ENCODE measurements around the gene ARHGEF33. TPM values are rescaled to one million over a fixed set of nuclear protein-coding genes. Genes with fewer than 3 reads are reported as not detected.

ARHGEF33 gene
- total RNA-seq, 1 donor from 2014 or later = 0.30 TPM

- no peak overlapping the region for H3K27ac Mint-ChIP-seq (ENCODE audit: unreplicated experiment)
- no peak for DNase-seq (ENCODE audit: low read depth)
- Histone ChIP-seq H3K36me3 (ENCODE audit: insufficient read depth, low read length) (no peaks in the 10 kb centered on the region), H3K9ac (ENCODE audit: low read length) (no peak overlapping the region), H3K4me3 (ENCODE audit: insufficient read depth, low read depth, low read length) (no peak overlapping the region), H3K27ac (ENCODE audit: low read depth, low read length) (no peak overlapping the region), H3K9me3 (ENCODE audit: insufficient read depth, low read depth, low read length) (no peaks in the 10 kb centered on the region), H4K20me1 (ENCODE audit: insufficient read depth, low read length) (no peaks in the 10 kb centered on the region), H3K4me2 (ENCODE audit: low read length) (no peak overlapping the region), H3K79me2 (ENCODE audit: insufficient read depth, low read length) (no peaks in the 10 kb centered on the region), H2AFZ (ENCODE audit: low read depth, low read length) (no peak overlapping the region), H3K27me3 (ENCODE audit: insufficient read depth, low read length) (no peaks in the 10 kb centered on the region), H3K4me1 (ENCODE audit: insufficient read depth, low read length) (no peaks in the 10 kb centered on the region)
- no peaks in the 10 kb centered on the region for H3K4me1 Mint-ChIP-seq (ENCODE audit: low read depth, unreplicated experiment)
- H3K36me3 Mint-ChIP-seq (ENCODE audit: low read depth, unreplicated experiment) = peaks cover 3% of the 10 kb centered on the region
- TF ChIP-seq EZH2 (IDR thresholded peaks at IDR 0.05; ENCODE audit: insufficient read depth, low read length) (no peak), CTCF (IDR thresholded peaks at IDR 0.05; ENCODE audit: insufficient read depth, low read depth, low read length) (no peak)
- no peak for FAIRE-seq
- H3K9me3 Mint-ChIP-seq (ENCODE audit: unreplicated experiment) = no peaks in the 10 kb centered on the region
- no peaks in the 10 kb centered on the region for H3K27me3 Mint-ChIP-seq (ENCODE audit: low read depth, unreplicated experiment)
- no peak overlapping the region for H3K4me3 Mint-ChIP-seq (ENCODE audit: unreplicated experiment)
Observed at GRCh38 chr2:38978296-38978903, 88.7 kb downstream of the ARHGEF33 start.

GRCh38 chr2:38978908-38979307 is 89.2 kb downstream of the ARHGEF33 start:
- H2AFZ ChIP-seq (ENCODE audit: low read depth, low read length) = no peak overlapping the region
- Mint-ChIP-seq H3K27ac (ENCODE audit: unreplicated experiment) (no peak overlapping the region), H3K27me3 (ENCODE audit: low read depth, unreplicated experiment) (no peaks in the 10 kb centered on the region), H3K9me3 (ENCODE audit: unreplicated experiment) (no peaks in the 10 kb centered on the region), H3K36me3 (ENCODE audit: low read depth, unreplicated experiment) (peaks cover 6% of the 10 kb centered on the region), H3K4me1 (ENCODE audit: low read depth, unreplicated experiment) (no peaks in the 10 kb centered on the region), H3K4me3 (ENCODE audit: unreplicated experiment) (no peak overlapping the region)
- no peak overlapping the region for H3K4me2 ChIP-seq (ENCODE audit: low read length)
- no peak for DNase-seq (ENCODE audit: low read depth)
- H3K79me2 ChIP-seq (ENCODE audit: insufficient read depth, low read length) = no peaks in the 10 kb centered on the region
- H4K20me1 ChIP-seq (ENCODE audit: insufficient read depth, low read length) = no peaks in the 10 kb centered on the region
- no peak for FAIRE-seq
- TF ChIP-seq EZH2 (IDR thresholded peaks at IDR 0.05; ENCODE audit: insufficient read depth, low read length) (no peak), CTCF (IDR thresholded peaks at IDR 0.05; ENCODE audit: insufficient read depth, low read depth, low read length) (no peak)
- H3K36me3 ChIP-seq (ENCODE audit: insufficient read depth, low read length) = no peaks in the 10 kb centered on the region
- no peak overlapping the region for H3K9ac ChIP-seq (ENCODE audit: low read length)
- H3K4me3 ChIP-seq (ENCODE audit: insufficient read depth, low read depth, low read length) = no peak overlapping the region
- H3K27me3 ChIP-seq (ENCODE audit: insufficient read depth, low read length) = no peaks in the 10 kb centered on the region
- no peaks in the 10 kb centered on the region for H3K4me1 ChIP-seq (ENCODE audit: insufficient read depth, low read length)
- H3K27ac ChIP-seq (ENCODE audit: low read depth, low read length) = no peak overlapping the region
- H3K9me3 ChIP-seq (ENCODE audit: insufficient read depth, low read depth, low read length) = no peaks in the 10 kb centered on the region

- Histone ChIP-seq H3K9ac (ENCODE audit: low read length) (no peak overlapping the region), H3K27me3 (ENCODE audit: insufficient read depth, low read length) (no peaks in the 10 kb centered on the region)
- H3K4me3 Mint-ChIP-seq (ENCODE audit: unreplicated experiment) = no peak overlapping the region
Observed at GRCh38 chr2:38981003-38981669, 91.5 kb downstream of the ARHGEF33 start.

More at GRCh38 chr2:38981003-38981669, 91.5 kb downstream of the ARHGEF33 start:
- Mint-ChIP-seq H3K27me3 (ENCODE audit: low read depth, unreplicated experiment) (no peaks in the 10 kb centered on the region), H3K4me1 (ENCODE audit: low read depth, unreplicated experiment) (no peaks in the 10 kb centered on the region), H3K36me3 (ENCODE audit: low read depth, unreplicated experiment) (peaks cover 17% of the 10 kb centered on the region), H3K9me3 (ENCODE audit: unreplicated experiment) (no peaks in the 10 kb centered on the region), H3K27ac (ENCODE audit: unreplicated experiment) (no peak overlapping the region)
- Histone ChIP-seq H3K4me3 (ENCODE audit: insufficient read depth, low read depth, low read length) (no peak overlapping the region), H3K79me2 (ENCODE audit: insufficient read depth, low read length) (no peaks in the 10 kb centered on the region), H3K36me3 (ENCODE audit: insufficient read depth, low read length) (no peaks in the 10 kb centered on the region), H3K27ac (ENCODE audit: low read depth, low read length) (no peak overlapping the region), H3K4me2 (ENCODE audit: low read length) (no peak overlapping the region), H3K4me1 (ENCODE audit: insufficient read depth, low read length) (no peaks in the 10 kb centered on the region), H4K20me1 (ENCODE audit: insufficient read depth, low read length) (no peaks in the 10 kb centered on the region), H3K9me3 (ENCODE audit: insufficient read depth, low read depth, low read length) (no peaks in the 10 kb centered on the region), H2AFZ (ENCODE audit: low read depth, low read length) (no peak overlapping the region)
- TF ChIP-seq CTCF (IDR thresholded peaks at IDR 0.05; ENCODE audit: insufficient read depth, low read depth, low read length) = no peak
- no peak for TF ChIP-seq EZH2 (IDR thresholded peaks at IDR 0.05; ENCODE audit: insufficient read depth, low read length)
- DNase-seq (ENCODE audit: low read depth) (no peak), FAIRE-seq (no peak)

Data from astrocyte (in vitro differentiated cells and primary cell).